DOHH2 (cell line): ENCODE results near the gene PPP1R36.

Source experiments
- H3F3A ChIP-seq: fragments of 200-600 bp; sonication (generic), shearing (Covaris generic); 2 replicates; pipeline ENCODE4 v1.6.0; 2016; ENCODE audit warnings: antibody characterized with exemption, mild to moderate bottlenecking; ENCODE audit not compliant: control insufficient read depth, insufficient read depth
- H3K27ac ChIP-seq: fragments of 200-600 bp; sonication (generic); 2 replicates; pipeline ENCODE4 v1.5.1; 2014; ENCODE audit warnings: low read depth, mild to moderate bottlenecking, low read length, moderate library complexity
- H3K27me3 ChIP-seq: fragments of 200-600 bp; sonication (generic); 2 replicates; pipeline ENCODE4 v1.6.1; 2014; ENCODE audit warnings: mild to moderate bottlenecking, low read length, mixed read lengths; ENCODE audit not compliant: control insufficient read depth
- H3K36me3 ChIP-seq: fragments of 200-600 bp; sonication (generic); 2 replicates; pipeline ENCODE4 v1.6.1; 2014; ENCODE audit warnings: mild to moderate bottlenecking, low read length, moderate library complexity, mixed read lengths; ENCODE audit not compliant: control insufficient read depth
- H3K4me1 ChIP-seq: fragments of 200-600 bp; sonication (generic); 2 replicates; pipeline ENCODE4 v1.6.1; 2014; ENCODE audit warnings: mild to moderate bottlenecking, low read length, mixed read lengths; ENCODE audit not compliant: control insufficient read depth
- H3K4me2 ChIP-seq: fragments of 200-600 bp; sonication (generic); 2 replicates; pipeline ENCODE4 v1.6.0; 2014; ENCODE audit warnings: mild to moderate bottlenecking, low read length, moderate library complexity
- H3K4me3 ChIP-seq: fragments of 200-600 bp; sonication (generic); 2 replicates; pipeline ENCODE4 v1.5.1; 2014; ENCODE audit warnings: mild to moderate bottlenecking, low read length, mixed read lengths
- H3K79me2 ChIP-seq: fragments of 200-600 bp; sonication (generic); 2 replicates; pipeline ENCODE4 v1.6.1; 2014; ENCODE audit warnings: mild to moderate bottlenecking, low read length, mixed read lengths; ENCODE audit not compliant: control insufficient read depth
- H3K9me2 ChIP-seq: fragments of 200-600 bp; sonication (generic); replicated peaks from 2 replicates; pipeline ENCODE4 v1.6.1; 2014; ENCODE audit warnings: mild to moderate bottlenecking, low read length, mixed read lengths; ENCODE audit not compliant: control insufficient read depth
- H3K9me3 ChIP-seq: fragments of 200-600 bp; sonication (generic); 2 replicates; pipeline ENCODE4 v1.6.1; 2014; ENCODE audit warnings: antibody characterized with exemption, low read length, mixed read lengths; ENCODE audit not compliant: control insufficient read depth, insufficient read depth
- H4K20me1 ChIP-seq: fragments of 200-600 bp; sonication (generic); 2 replicates; pipeline ENCODE4 v1.6.0; 2014; ENCODE audit warnings: low read depth, mild to moderate bottlenecking, antibody characterized with exemption, low read length, moderate library complexity; ENCODE audit not compliant: control insufficient read depth, insufficient read depth
- CTCF ChIP-seq: fragments of 200-600 bp; sonication (generic); IDR thresholded peaks from one replicate; pipeline ENCODE4 v1.5.1; 2014; ENCODE audit warnings: antibody characterized with exemption, mild to moderate bottlenecking, low read depth, low read length; ENCODE audit not compliant: poor library complexity, severe bottlenecking
- EZH2phosphoT487 ChIP-seq: fragments of 200-600 bp; sonication (generic); IDR thresholded peaks from 2 replicates; pipeline ENCODE4 v1.6.1; 2017; ENCODE audit warnings: borderline replicate concordance, mild to moderate bottlenecking, antibody characterized with exemption, low read length, moderate library complexity, mixed read lengths

The PPP1R36 gene

DNA sequence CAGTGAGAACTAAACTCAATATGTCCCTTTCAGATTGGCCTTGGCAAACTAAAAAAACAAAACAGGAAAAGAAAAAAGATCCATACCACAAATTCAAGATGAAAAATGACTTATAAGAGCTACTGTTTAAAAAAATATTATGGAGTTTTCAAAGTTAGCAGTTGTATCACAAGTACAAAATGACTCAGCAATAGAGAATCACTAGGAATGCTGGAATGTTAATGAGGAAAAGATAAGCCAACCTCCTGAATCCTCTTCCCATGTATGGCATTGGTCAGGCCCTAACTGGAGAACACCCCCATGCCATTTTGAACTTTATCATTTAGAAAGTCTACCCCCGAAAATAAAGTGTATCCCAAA is 62.2 kb downstream of the PPP1R36 start:
- Histone ChIP-seq H3K4me3 (no peak overlapping the region), H3K9me2 (no peaks in the 10 kb centered on the region), H4K20me1 (no peaks in the 10 kb centered on the region), H3K9me3 (no peaks in the 10 kb centered on the region), H3K4me1 (no peaks in the 10 kb centered on the region), H3K36me3 (no peaks in the 10 kb centered on the region), H3K27me3 (no peaks in the 10 kb centered on the region), H3K79me2 (no peaks in the 10 kb centered on the region), H3F3A (no peaks in the 10 kb centered on the region), H3K27ac (no peak overlapping the region), H3K4me2 (no peak overlapping the region)
- no peak for TF ChIP-seq EZH2phosphoT487
- TF ChIP-seq CTCF, result no peak

- no peak overlapping the region for H3K4me2 ChIP-seq
- TF ChIP-seq CTCF (no peak), EZH2phosphoT487 (no peak)
- no peaks in the 10 kb centered on the region for H3K27me3 ChIP-seq
- H3K27ac ChIP-seq, result no peak overlapping the region
- H3F3A ChIP-seq, result no peaks in the 10 kb centered on the region
- H3K4me1 ChIP-seq, result no peaks in the 10 kb centered on the region
- H3K4me3 ChIP-seq, result no peak overlapping the region
- no peaks in the 10 kb centered on the region for H4K20me1 ChIP-seq
- no peaks in the 10 kb centered on the region for H3K9me2 ChIP-seq
- H3K36me3 ChIP-seq, result no peaks in the 10 kb centered on the region
- H3K9me3 ChIP-seq, result no peaks in the 10 kb centered on the region
- H3K79me2 ChIP-seq, result no peaks in the 10 kb centered on the region
Observed at GRCh38 chr14:64612971-64613666, 63.4 kb downstream of the PPP1R36 start.

- no peaks in the 10 kb centered on the region for H3K9me2 ChIP-seq
- no peaks in the 10 kb centered on the region for H3K27me3 ChIP-seq
- H3K36me3 ChIP-seq, result no peaks in the 10 kb centered on the region
- H3K4me3 ChIP-seq, result no peak overlapping the region
- H3K9me3 ChIP-seq, result no peaks in the 10 kb centered on the region
- no peaks in the 10 kb centered on the region for H4K20me1 ChIP-seq
- no peaks in the 10 kb centered on the region for H3K79me2 ChIP-seq
- H3K27ac ChIP-seq, result no peak overlapping the region
- TF ChIP-seq CTCF (no peak), EZH2phosphoT487 (no peak)
- no peaks in the 10 kb centered on the region for H3K4me1 ChIP-seq
- no peaks in the 10 kb centered on the region for H3F3A ChIP-seq
- no peak overlapping the region for H3K4me2 ChIP-seq
Observed at GRCh38 chr14:64614166-64614565, 64.4 kb downstream of the PPP1R36 start.
